Ishikawa (cell line): ENCODE data around the gene UNC93A.

Source experiments
- MAX ChIP-seq: IDR thresholded peaks from 2 replicates; pipeline ENCODE4 v1.6.1; 2012
- TEAD4 ChIP-seq: IDR thresholded peaks from 2 replicates; pipeline ENCODE4 v1.6.1; 2012
- YY1 ChIP-seq: IDR thresholded peaks from 2 replicates; pipeline ENCODE4 v1.6.1; 2012; ENCODE audit warnings: low read depth

DNA sequence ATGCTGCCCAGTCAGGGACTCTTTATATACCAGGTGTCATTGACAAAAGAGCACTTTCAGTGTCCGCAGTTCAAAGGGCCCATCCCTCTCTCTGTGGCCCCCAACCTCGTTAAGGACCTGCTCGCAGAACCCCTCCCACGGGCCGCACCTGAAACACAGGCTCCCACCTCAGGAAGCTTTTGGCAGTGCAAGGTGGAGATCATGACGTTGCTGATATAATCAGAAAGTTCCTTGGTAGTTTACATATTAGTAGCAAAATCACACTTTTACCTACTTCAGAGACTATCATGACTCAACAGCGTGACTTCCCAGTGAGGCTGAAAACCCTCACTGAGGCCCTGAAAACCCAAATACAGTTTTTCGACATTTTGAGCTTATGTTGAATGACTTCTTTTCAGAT lies 37.9 kb downstream of the UNC93A start:
- TF ChIP-seq YY1, result no peak
- TF ChIP-seq MAX, result no peak
- no peak for TF ChIP-seq TEAD4
